SH-SY5Y (cell line): ENCODE measurements around the gene PLIN3.

Experiments used
- GATA2 ChIP-seq: IDR thresholded peaks from 2 replicates; pipeline ENCODE4 v1.6.1; 2011; ENCODE audit warnings: mild to moderate bottlenecking, low read depth, low read length
- GATA3 ChIP-seq: IDR thresholded peaks from 2 replicates; pipeline ENCODE4 v1.6.1; 2011; ENCODE audit warnings: low read depth, mild to moderate bottlenecking, low read length, moderate library complexity

- TF ChIP-seq GATA2 (no peak), GATA3 (no peak)
Observed at GRCh38 chr19:4851551-4852290, 15.7 kb downstream of the PLIN3 start.
